DMS79 (cell line): ENCODE data around the gene NANOGP8.

ENCODE experiments used
- DNase-seq: peaks from one replicate; lab custom pipeline; 2025; lab: John Stamatoyannopoulos, UW

Gene NANOGP8

GRCh38 chr15:35058534-35059054 lies 26.5 kb downstream of the NANOGP8 start:
- no peak for DNase-seq

- DNase-seq, result no peak
Observed at GRCh38 chr15:35055416-35056105, 29.5 kb downstream of the NANOGP8 start.

GRCh38 chr15:35054380-35054779 lies 30.7 kb downstream of the NANOGP8 start:
- no peak for DNase-seq

- DNase-seq, result no peak
Observed at GRCh38 chr15:35047996-35048395, 37.1 kb downstream of the NANOGP8 start.

GRCh38 chr15:35047528-35047927 lies 37.6 kb downstream of the NANOGP8 start:
- no peak for DNase-seq

GRCh38 chr15:35043373-35044095 lies 41.6 kb downstream of the NANOGP8 start:
- DNase-seq, result no peak

GRCh38 chr15:35040339-35041255 lies 44.5 kb downstream of the NANOGP8 start:
- DNase-seq, result no peak

GRCh38 chr15:35038626-35039451 lies 46.3 kb downstream of the NANOGP8 start:
- DNase-seq, result no peak
